Panc1 (cell line): ENCODE results near the gene NR6A1. TPM values are rescaled to one million over a fixed set of nuclear protein-coding genes. Genes with fewer than 3 reads are reported as not detected.

Source experiments
- ATAC-seq: fragments of 200-7000 bp; cut with Tn5 transposase; 2 replicates; pipeline ENCODE4 v1.9.1; 2020; ENCODE audit warnings: mild to moderate bottlenecking, moderate library complexity
- BruUV-seq: library from RNA; stranded (reverse); fragments of 400-500 nt; replicated peaks from 2 replicates; lab custom pipeline; 2021; lab: Mats Ljungman, UMichigan
- CTCF ChIA-PET: fragments of 300-600 bp; sonication (Branson Sonifier 250); formaldehyde crosslinking; loops from one replicate; lab custom pipeline; 2022; ENCODE audit warnings: antibody characterized with exemption; lab: Charles Lee
- POLR2A ChIA-PET: fragments of 300-600 bp; sonication (Branson Sonifier 250); formaldehyde crosslinking; loops from one replicate; lab custom pipeline; 2022; ENCODE audit warnings: antibody characterized with exemption; lab: Charles Lee
- DNase-seq: peaks from one replicate; pipeline ENCODE4 v3.0.0-alpha.2; 2010; ENCODE audit warnings: low read depth, low spot score
- H3K27ac ChIP-seq: 2 replicates; pipeline ENCODE4 v1.5.1; 2011; ENCODE audit warnings: mild to moderate bottlenecking, low read length, inconsistent platforms
- H3K27me3 ChIP-seq: fragments of 200-500 bp; sonication (Bioruptor generic); 2 replicates; pipeline ENCODE4 v1.6.0; 2014; ENCODE audit warnings: low read length, inconsistent platforms; ENCODE audit not compliant: control insufficient read depth, insufficient read depth
- H3K36me3 ChIP-seq: fragments of 200-500 bp; sonication (Bioruptor generic); 2 replicates; pipeline ENCODE4 v1.5.1; 2014; ENCODE audit warnings: inconsistent platforms, mild to moderate bottlenecking, low read length, moderate library complexity; ENCODE audit not compliant: control insufficient read depth, insufficient read depth
- H3K4me1 ChIP-seq: 2 replicates; pipeline ENCODE4 v1.5.1; 2011; ENCODE audit warnings: inconsistent platforms, mild to moderate bottlenecking, low read length, moderate library complexity; ENCODE audit not compliant: control insufficient read depth, insufficient read depth
- H3K4me3 ChIP-seq, 2 experiments: 2 replicates each; pipeline ENCODE4 v1.5.1; 2011 to 2012; ENCODE audit warnings: low read depth in 2 of 2, low read length in 2 of 2, mild to moderate bottlenecking in 2 of 2, inconsistent platforms in 1 of 2, moderate library complexity in 1 of 2
- H3K9me3 ChIP-seq: fragments of 200-500 bp; sonication (Bioruptor generic); 2 replicates; pipeline ENCODE4 v1.5.1; 2014; ENCODE audit warnings: low read depth, mild to moderate bottlenecking, inconsistent platforms, low read length, moderate library complexity; ENCODE audit not compliant: control insufficient read depth, insufficient read depth
- POLR2AphosphoS5 ChIP-seq: IDR thresholded peaks from 2 replicates; pipeline ENCODE4 v1.6.1; 2012; ENCODE audit warnings: mild to moderate bottlenecking, low read depth, low read length, moderate library complexity
- SIN3A ChIP-seq: IDR thresholded peaks from 2 replicates; pipeline ENCODE4 v1.6.1; 2012; ENCODE audit warnings: low read depth, mild to moderate bottlenecking, low read length, moderate library complexity, borderline replicate concordance; ENCODE audit not compliant: insufficient read depth
- TCF7L2 ChIP-seq: IDR thresholded peaks from 2 replicates; pipeline ENCODE4 v1.6.1; 2011; ENCODE audit warnings: mild to moderate bottlenecking, low read depth, low read length, inconsistent platforms
- in situ Hi-C: cut with HindIII; loops from 2 replicates; pipeline ENCODE4 v1.10.0; 2016; ENCODE audit warnings: low sequenced_read_pairs, low pct_unique_long_range_greater_than_20kb
- intact Hi-C: fragments of 100-400 bp; cut with micrococcal nuclease; formaldehyde crosslinking; loops from one replicate; pipeline ENCODE4 v1.10.0; 2022; ENCODE audit not compliant: unreplicated experiment
- total RNA-seq: library from RNA; stranded (reverse); gene quantifications from one replicate; pipeline ENCODE4 v1.2.1, GENCODE V29; 2021; ENCODE audit not compliant: unreplicated experiment
- TF ChIP-seq, protein P1 (sequence below): fragments of 450-650 bp; IDR thresholded peaks from 2 replicates; pipeline ENCODE4 v1.5.1; 2017; ENCODE audit warnings: mild to moderate bottlenecking
- TF ChIP-seq, protein P2 (sequence below), 2 experiments: IDR thresholded peaks; 2 replicates each; pipeline ENCODE4 v1.6.1; 2011 to 2012; ENCODE audit warnings: low read depth in 2 of 2, control low read depth in 1 of 2, low read length in 1 of 2, mild to moderate bottlenecking in 1 of 2, moderate library complexity in 1 of 2; ENCODE audit not compliant: insufficient read depth in 1 of 2

Gene NR6A1
- total RNA-seq, 1 experiment from 2014 or later = 7.6 TPM

DNA sequence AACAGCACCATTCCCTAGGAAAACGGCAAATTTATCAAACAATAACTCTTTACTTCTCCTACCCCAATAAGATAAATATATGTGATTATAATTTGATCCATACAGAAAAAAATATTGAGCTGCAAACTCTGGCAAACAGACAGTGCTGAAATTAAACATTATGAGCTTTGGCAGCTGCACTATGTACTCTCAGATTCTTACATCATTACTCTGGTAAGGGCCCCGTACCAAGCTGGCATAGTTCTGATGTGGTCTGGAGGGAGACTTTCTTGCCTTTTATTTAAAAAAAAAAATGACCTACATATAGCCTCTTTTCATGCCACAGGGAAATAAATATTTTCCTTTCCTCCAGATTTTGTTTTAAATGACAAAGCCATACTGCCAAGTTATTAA, 95.0 kb downstream of the NR6A1 start:
- intact Hi-C loops (no loop called here), in situ Hi-C loops (no loop called here)
- no peak for ATAC-seq
- Histone ChIP-seq H3K36me3 (no peaks in the 10 kb centered on the region; the same call in 1 of the 2 replicates), H3K27ac (no peak overlapping the region), H3K4me1 (peaks cover 17% of the 10 kb centered on the region), H3K4me3 (no peak overlapping the region), H3K27me3 (no peaks in the 10 kb centered on the region), H3K9me3 (no peaks in the 10 kb centered on the region)
- POLR2A ChIA-PET = no interaction called here
- TF ChIP-seq, protein P1, sequence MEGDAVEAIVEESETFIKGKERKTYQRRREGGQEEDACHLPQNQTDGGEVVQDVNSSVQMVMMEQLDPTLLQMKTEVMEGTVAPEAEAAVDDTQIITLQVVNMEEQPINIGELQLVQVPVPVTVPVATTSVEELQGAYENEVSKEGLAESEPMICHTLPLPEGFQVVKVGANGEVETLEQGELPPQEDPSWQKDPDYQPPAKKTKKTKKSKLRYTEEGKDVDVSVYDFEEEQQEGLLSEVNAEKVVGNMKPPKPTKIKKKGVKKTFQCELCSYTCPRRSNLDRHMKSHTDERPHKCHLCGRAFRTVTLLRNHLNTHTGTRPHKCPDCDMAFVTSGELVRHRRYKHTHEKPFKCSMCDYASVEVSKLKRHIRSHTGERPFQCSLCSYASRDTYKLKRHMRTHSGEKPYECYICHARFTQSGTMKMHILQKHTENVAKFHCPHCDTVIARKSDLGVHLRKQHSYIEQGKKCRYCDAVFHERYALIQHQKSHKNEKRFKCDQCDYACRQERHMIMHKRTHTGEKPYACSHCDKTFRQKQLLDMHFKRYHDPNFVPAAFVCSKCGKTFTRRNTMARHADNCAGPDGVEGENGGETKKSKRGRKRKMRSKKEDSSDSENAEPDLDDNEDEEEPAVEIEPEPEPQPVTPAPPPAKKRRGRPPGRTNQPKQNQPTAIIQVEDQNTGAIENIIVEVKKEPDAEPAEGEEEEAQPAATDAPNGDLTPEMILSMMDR = no peak
- TF ChIP-seq TCF7L2 = no peak
- BruUV-seq = no TSS peak
- CTCF ChIA-PET = interaction anchor here (0.9 kb wide), 1 partner anchor 35 kb away, joined by 4 read pairs; no protein-coding TSS in a partner anchor
- no peak for DNase-seq

DNA sequence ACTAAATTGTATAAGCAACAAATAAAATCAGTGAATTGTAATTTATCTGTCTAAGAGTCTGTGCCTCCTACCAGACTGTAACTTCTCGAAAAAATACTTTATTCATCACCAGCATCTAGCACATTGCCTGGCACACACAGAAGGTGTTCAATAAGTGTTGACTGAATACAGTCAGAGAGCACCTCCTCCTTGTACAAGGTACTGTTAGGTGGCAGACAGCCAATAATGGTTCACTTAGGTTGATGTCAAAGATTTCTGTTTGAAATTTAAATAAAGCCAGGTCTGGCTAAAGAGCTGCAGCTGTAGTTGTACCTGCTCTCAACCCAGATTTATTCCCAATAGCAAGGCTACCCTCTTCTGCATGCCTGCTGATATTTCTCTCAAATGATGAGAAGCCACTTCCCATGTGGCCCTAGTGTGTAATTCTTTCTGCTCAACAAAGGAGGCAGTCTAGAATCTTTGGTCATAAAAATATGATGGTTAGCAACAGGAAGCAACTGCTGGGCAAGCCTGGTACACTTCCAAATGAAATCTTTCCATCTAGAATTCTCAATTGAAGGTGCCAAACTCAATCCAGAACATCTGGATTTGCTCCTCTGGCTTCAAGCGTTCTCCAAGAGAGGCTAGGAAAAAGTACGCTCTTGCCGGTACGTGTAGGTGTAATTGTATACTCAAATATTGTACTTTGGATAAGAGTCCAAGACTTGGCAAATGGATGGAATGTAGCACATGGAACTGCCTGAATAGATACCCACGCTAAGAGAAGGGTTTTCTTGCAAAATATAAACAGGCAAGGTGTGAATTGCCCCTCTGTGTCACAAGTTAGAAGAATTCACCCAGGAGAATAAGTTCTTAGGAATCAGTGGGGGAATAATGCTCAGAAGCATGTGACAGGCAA, 95.6 kb downstream of the NR6A1 start:
- no peaks in the 10 kb centered on the region for H3K9me3 ChIP-seq
- H3K27ac ChIP-seq = no peak overlapping the region; the same call in 1 of the 2 replicates
- H3K4me3 ChIP-seq = no peak overlapping the region
- peaks cover 17% of the 10 kb centered on the region for H3K4me1 ChIP-seq
- no peaks in the 10 kb centered on the region for H3K27me3 ChIP-seq
- intact Hi-C loops = no loop called here
- BruUV-seq = no TSS peak
- TF ChIP-seq, protein P1 = peak; percentile 29
- no peak for TF ChIP-seq SIN3A
- TF ChIP-seq POLR2AphosphoS5 = no peak
- ATAC-seq (no peak), DNase-seq (no peak)
- in situ Hi-C loops = no loop called here
- CTCF ChIA-PET = no interaction called here
- H3K36me3 ChIP-seq = no peaks in the 10 kb centered on the region; the same call in 1 of the 2 replicates
- POLR2A ChIA-PET = no interaction called here

DNA sequence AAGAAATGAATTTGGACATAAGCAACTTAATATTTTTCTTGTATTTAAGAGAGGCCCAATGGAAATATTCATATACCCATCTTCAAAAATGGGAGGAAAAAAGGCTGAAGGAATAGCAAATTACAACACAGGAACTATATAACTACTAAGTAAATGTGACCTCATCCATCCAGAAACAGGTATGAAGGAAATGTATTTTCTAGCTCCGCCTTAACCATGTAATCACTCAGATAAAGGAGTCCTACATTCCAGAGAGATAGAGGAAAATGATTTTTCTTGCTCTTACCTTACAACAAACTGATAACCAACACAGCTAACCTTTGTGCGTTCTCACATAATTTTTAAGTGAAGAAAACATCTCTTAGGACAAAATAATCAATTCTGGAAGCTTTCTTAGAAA, 96.5 kb downstream of the NR6A1 start:
- BruUV-seq = no TSS peak
- in situ Hi-C loops (no loop called here), intact Hi-C loops (no loop called here)
- ATAC-seq (no peak), DNase-seq (no peak)
- Histone ChIP-seq H3K4me1 (peaks cover 17% of the 10 kb centered on the region), H3K36me3 (no peaks in the 10 kb centered on the region; the same call in 1 of the 2 replicates), H3K4me3 (no peak overlapping the region), H3K27ac (no peak overlapping the region), H3K27me3 (no peaks in the 10 kb centered on the region), H3K9me3 (no peaks in the 10 kb centered on the region)
- POLR2A ChIA-PET = no interaction called here
- TF ChIP-seq TCF7L2 (no peak), SIN3A (no peak), POLR2AphosphoS5 (no peak)
- TF ChIP-seq, protein P1 = no peak
- TF ChIP-seq, protein P2, sequence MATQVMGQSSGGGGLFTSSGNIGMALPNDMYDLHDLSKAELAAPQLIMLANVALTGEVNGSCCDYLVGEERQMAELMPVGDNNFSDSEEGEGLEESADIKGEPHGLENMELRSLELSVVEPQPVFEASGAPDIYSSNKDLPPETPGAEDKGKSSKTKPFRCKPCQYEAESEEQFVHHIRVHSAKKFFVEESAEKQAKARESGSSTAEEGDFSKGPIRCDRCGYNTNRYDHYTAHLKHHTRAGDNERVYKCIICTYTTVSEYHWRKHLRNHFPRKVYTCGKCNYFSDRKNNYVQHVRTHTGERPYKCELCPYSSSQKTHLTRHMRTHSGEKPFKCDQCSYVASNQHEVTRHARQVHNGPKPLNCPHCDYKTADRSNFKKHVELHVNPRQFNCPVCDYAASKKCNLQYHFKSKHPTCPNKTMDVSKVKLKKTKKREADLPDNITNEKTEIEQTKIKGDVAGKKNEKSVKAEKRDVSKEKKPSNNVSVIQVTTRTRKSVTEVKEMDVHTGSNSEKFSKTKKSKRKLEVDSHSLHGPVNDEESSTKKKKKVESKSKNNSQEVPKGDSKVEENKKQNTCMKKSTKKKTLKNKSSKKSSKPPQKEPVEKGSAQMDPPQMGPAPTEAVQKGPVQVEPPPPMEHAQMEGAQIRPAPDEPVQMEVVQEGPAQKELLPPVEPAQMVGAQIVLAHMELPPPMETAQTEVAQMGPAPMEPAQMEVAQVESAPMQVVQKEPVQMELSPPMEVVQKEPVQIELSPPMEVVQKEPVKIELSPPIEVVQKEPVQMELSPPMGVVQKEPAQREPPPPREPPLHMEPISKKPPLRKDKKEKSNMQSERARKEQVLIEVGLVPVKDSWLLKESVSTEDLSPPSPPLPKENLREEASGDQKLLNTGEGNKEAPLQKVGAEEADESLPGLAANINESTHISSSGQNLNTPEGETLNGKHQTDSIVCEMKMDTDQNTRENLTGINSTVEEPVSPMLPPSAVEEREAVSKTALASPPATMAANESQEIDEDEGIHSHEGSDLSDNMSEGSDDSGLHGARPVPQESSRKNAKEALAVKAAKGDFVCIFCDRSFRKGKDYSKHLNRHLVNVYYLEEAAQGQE (IDR thresholded peaks at IDR 0.05; ENCODE audit: insufficient read depth in 1 of 2, low read depth in 2 of 2, low read length in 1 of 2) = no peak
- CTCF ChIA-PET = no interaction called here
